Measurements from ENCODE around the gene CLPSL1.

CLPSL1 gene

GRCh38 chr6:35798706-35799105 lies 17.9 kb downstream of the CLPSL1 start:
- Histone ChIP-seq H3K27me3 (ENCODE audit: control insufficient read depth, insufficient read depth, low read length) (no peaks in the 10 kb centered on the region), H3K4me3 (ENCODE audit: low read depth, low read length) (no peak overlapping the region), H3K36me3 (ENCODE audit: control insufficient read depth, insufficient read depth, low read length) (no peaks in the 10 kb centered on the region), H3K9me3 (ENCODE audit: control insufficient read depth, insufficient read depth, low read depth, low read length) (no peaks in the 10 kb centered on the region), H3K4me1 (ENCODE audit: control insufficient read depth, insufficient read depth, low read length) (peaks cover 17% of the 10 kb centered on the region), H3K9ac (ENCODE audit: low read length) (no peak overlapping the region), H3K27ac (ENCODE audit: low read depth, low read length) (no peak overlapping the region)

DNA sequence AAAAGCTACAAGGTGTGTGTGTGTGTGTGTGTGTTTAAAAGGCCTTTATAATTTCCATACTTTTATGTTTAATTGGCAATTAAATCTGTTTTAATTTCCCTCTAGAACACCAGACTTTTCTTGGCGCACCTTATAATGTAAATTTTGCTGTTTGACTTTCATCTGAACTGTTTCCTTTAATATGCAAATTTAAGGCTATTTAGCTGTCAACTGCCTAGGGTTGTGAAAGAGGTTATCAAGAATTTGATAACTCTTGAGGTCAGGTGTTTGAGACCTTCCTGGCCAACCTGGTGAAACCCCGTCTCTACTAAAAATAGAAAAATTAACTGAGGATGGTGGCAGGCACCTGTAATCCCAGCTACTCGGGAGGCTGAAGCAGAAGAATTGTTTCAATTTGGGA lies 20.3 kb downstream of the CLPSL1 start:
- Histone ChIP-seq H3K4me3 (ENCODE audit: low read depth, low read length) (no peak overlapping the region), H3K9me3 (ENCODE audit: control insufficient read depth, insufficient read depth, low read depth, low read length) (no peaks in the 10 kb centered on the region), H3K27ac (ENCODE audit: low read depth, low read length) (no peak overlapping the region), H3K36me3 (ENCODE audit: control insufficient read depth, insufficient read depth, low read length) (no peaks in the 10 kb centered on the region), H3K4me1 (ENCODE audit: control insufficient read depth, insufficient read depth, low read length) (peaks cover 17% of the 10 kb centered on the region), H3K9ac (ENCODE audit: low read length) (no peak overlapping the region), H3K27me3 (ENCODE audit: control insufficient read depth, insufficient read depth, low read length) (peaks cover 6% of the 10 kb centered on the region; the same call in 1 of the 2 replicates)

DNA sequence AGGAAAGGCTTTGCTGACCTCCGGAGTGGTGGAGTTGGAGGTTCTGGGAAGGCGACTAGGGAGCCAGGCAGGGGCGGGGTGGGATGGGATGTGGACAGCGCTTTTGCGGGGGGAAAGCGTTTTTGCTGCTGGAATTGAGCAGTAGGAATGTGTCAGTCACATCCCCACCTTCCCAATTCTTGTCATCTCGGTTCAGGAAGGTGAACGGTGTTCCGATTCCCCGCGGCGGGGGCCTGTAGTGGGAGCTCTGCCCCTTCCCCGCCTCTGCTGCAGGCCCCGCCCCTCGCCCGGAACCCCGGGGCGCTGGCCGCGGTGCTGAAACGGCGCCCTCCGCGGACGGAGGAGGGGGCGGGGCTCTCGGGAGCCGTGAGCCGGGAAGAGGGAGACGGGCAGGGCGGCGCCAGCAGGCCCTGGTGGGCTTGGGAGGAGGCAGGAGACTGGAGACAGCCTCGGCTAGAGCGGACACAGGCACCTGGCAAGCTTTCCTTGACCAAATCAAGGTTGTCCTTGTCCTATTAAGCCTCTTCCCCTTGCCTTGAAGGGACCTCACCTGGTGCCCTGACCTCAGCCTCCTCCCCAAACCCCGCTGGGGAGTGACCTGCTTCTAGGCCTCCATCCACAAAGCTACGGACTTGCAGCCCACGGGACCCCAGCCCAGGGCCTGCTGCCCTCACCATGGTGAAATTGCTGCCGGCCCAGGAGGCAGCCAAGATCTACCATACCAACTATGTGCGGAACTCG lies 24.3 kb downstream of the CLPSL1 start, which contains the start of gene LHFPL5:
Gene LHFPL5 (plus strand): TSS at position 357 of the 741 bp plus-strand sequence. CDS start 319 bp downstream, at position 676.
- H3K27me3 ChIP-seq (ENCODE audit: control insufficient read depth, insufficient read depth, low read length): peaks cover 11% of the 10 kb centered on the region; the same call in 1 of the 2 replicates
- H3K36me3 ChIP-seq (ENCODE audit: control insufficient read depth, insufficient read depth, low read length): no peaks in the 10 kb centered on the region
- 0 out of 2 replicates have a peak, but pooled peaks cover 4% of the 10 kb centered on the region for H3K4me1 ChIP-seq (ENCODE audit: control insufficient read depth, insufficient read depth, low read length)
- no peak within 1 kb of the TSS for H3K9ac ChIP-seq (ENCODE audit: low read length)
- no peak within 1 kb of the TSS for H3K27ac ChIP-seq (ENCODE audit: low read depth, low read length)
- no peaks in the 10 kb centered on the region for H3K9me3 ChIP-seq (ENCODE audit: control insufficient read depth, insufficient read depth, low read depth, low read length)
- peak within 1 kb of the TSS; percentile 66 for H3K4me3 ChIP-seq (ENCODE audit: low read depth, low read length)

DNA sequence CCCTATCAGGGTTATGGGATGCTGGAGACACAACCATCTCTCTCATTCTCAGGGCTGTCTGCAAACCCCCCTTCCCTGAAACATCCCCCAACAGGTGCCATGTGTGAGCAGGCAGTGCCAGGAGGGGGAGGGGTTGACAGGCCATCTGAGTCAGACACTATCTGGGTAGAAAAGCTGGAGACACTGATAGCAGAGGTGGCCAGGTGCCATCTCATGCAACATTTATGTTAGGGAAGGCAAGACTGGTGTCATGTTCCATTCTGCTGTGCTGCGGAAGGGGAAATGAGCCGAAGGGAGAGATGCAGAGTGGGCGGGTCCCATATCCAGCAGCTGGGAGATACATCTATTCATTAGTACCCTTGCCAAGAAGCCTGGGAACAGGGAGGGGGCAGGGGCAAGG lies 27.9 kb downstream of the CLPSL1 start:
- Histone ChIP-seq H3K4me1 (ENCODE audit: control insufficient read depth, insufficient read depth, low read length) (0 out of 2 replicates have a peak, but pooled peaks cover 4% of the 10 kb centered on the region), H3K27ac (ENCODE audit: low read depth, low read length) (no peak overlapping the region), H3K9ac (ENCODE audit: low read length) (no peak overlapping the region), H3K36me3 (ENCODE audit: control insufficient read depth, insufficient read depth, low read length) (no peaks in the 10 kb centered on the region), H3K4me3 (ENCODE audit: low read depth, low read length) (no peak overlapping the region), H3K27me3 (ENCODE audit: control insufficient read depth, insufficient read depth, low read length) (peaks cover 11% of the 10 kb centered on the region; the same call in 1 of the 2 replicates), H3K9me3 (ENCODE audit: control insufficient read depth, insufficient read depth, low read depth, low read length) (no peaks in the 10 kb centered on the region)

DNA sequence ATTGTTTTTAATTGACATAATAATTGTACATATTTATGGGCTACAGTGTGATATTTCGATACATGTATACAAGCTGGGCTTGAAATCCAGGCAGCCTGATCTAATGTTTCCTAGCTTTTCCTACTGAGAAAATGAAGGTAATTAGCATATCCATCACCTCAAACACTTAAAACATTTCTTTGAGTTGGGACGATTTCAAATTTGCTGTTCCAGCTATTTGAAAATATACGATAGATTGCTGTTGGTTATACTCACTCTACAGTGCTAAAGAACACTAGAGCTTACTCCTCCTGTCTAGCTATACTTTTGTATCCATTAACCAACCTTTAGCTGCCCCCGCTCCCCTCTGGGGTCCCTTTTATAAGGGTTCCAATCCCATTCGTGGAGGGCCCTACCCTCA lies 29.0 kb downstream of the CLPSL1 start:
- no peaks in the 10 kb centered on the region for H3K9me3 ChIP-seq (ENCODE audit: control insufficient read depth, insufficient read depth, low read depth, low read length)
- H3K9ac ChIP-seq (ENCODE audit: low read length): no peak overlapping the region
- H3K4me3 ChIP-seq (ENCODE audit: low read depth, low read length): no peak overlapping the region
- no peak overlapping the region for H3K27ac ChIP-seq (ENCODE audit: low read depth, low read length)
- H3K4me1 ChIP-seq (ENCODE audit: control insufficient read depth, insufficient read depth, low read length): 0 out of 2 replicates have a peak, but pooled peaks cover 4% of the 10 kb centered on the region
- no peaks in the 10 kb centered on the region for H3K36me3 ChIP-seq (ENCODE audit: control insufficient read depth, insufficient read depth, low read length)
- peaks cover 11% of the 10 kb centered on the region; the same call in 1 of the 2 replicates for H3K27me3 ChIP-seq (ENCODE audit: control insufficient read depth, insufficient read depth, low read length)

GRCh38 chr6:35810971-35811698 lies 30.3 kb downstream of the CLPSL1 start:
- no peak overlapping the region for H3K27ac ChIP-seq (ENCODE audit: low read depth, low read length)

DNA sequence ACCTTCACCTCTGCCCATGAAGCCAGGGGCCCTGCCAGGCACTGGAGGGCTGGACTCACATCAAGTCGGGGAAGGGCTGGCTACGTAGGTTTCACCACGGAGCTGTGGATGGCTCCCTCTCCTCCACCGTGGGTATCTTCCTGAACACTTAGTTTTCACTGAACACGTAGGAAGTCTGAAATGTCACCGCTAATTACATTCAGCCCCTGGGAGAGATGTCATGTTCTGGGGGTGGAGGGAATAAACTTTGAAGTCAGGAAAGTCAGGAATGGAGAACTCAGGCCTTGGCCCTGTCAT lies 30.8 kb downstream of the CLPSL1 start:
- Histone ChIP-seq H3K27ac (ENCODE audit: low read depth, low read length) (no peak overlapping the region), H3K27me3 (ENCODE audit: control insufficient read depth, insufficient read depth, low read length) (no peaks in the 10 kb centered on the region), H3K9ac (ENCODE audit: low read length) (no peak overlapping the region), H3K4me3 (ENCODE audit: low read depth, low read length) (no peak overlapping the region), H3K4me1 (ENCODE audit: control insufficient read depth, insufficient read depth, low read length) (0 out of 2 replicates have a peak, but pooled peaks cover 4% of the 10 kb centered on the region), H3K36me3 (ENCODE audit: control insufficient read depth, insufficient read depth, low read length) (no peaks in the 10 kb centered on the region), H3K9me3 (ENCODE audit: control insufficient read depth, insufficient read depth, low read depth, low read length) (no peaks in the 10 kb centered on the region)

More at GRCh38 chr6:35810971-35811698, 30.3 kb downstream of the CLPSL1 start:
- Histone ChIP-seq H3K4me1 (ENCODE audit: control insufficient read depth, insufficient read depth, low read length) (0 out of 2 replicates have a peak, but pooled peaks cover 4% of the 10 kb centered on the region), H3K36me3 (ENCODE audit: control insufficient read depth, insufficient read depth, low read length) (no peaks in the 10 kb centered on the region), H3K9me3 (ENCODE audit: control insufficient read depth, insufficient read depth, low read depth, low read length) (no peaks in the 10 kb centered on the region), H3K9ac (ENCODE audit: low read length) (no peak overlapping the region), H3K27me3 (ENCODE audit: control insufficient read depth, insufficient read depth, low read length) (peaks cover 5% of the 10 kb centered on the region; the same call in 1 of the 2 replicates), H3K4me3 (ENCODE audit: low read depth, low read length) (no peak overlapping the region)

- Histone ChIP-seq H3K36me3 (ENCODE audit: control insufficient read depth, insufficient read depth, low read length) (no peaks in the 10 kb centered on the region), H3K27me3 (ENCODE audit: control insufficient read depth, insufficient read depth, low read length) (no peaks in the 10 kb centered on the region), H3K9ac (ENCODE audit: low read length) (no peak overlapping the region), H3K27ac (ENCODE audit: low read depth, low read length) (no peak overlapping the region), H3K4me3 (ENCODE audit: low read depth, low read length) (no peak overlapping the region), H3K4me1 (ENCODE audit: control insufficient read depth, insufficient read depth, low read length) (no peaks in the 10 kb centered on the region), H3K9me3 (ENCODE audit: control insufficient read depth, insufficient read depth, low read depth, low read length) (peaks cover 6% of the 10 kb centered on the region; the same call in 1 of the 2 replicates)
Observed at GRCh38 chr6:35817515-35817914, 36.7 kb downstream of the CLPSL1 start.

DNA sequence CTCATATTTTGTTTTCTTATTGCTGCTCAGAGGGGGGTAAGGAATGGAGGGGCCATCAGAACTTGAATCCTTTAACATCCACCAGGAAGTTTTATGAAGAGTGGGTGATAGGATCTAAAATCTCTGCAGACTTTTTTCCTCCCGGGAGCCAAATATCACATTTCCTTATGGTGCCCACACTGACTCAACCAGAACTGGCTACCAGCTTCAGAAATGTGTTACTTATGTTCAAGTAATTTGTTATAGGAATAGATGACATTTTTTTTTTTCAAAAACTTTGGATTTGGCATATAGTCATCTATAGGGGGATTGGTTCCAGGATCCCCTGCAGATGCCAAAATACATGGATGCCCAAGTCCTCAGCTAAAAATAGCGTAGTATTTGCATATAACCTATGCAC lies 42.8 kb downstream of the CLPSL1 start:
- H3K4me3 ChIP-seq (ENCODE audit: low read depth, low read length): no peak overlapping the region
- H3K27me3 ChIP-seq (ENCODE audit: control insufficient read depth, insufficient read depth, low read length): no peaks in the 10 kb centered on the region
- no peaks in the 10 kb centered on the region for H3K4me1 ChIP-seq (ENCODE audit: control insufficient read depth, insufficient read depth, low read length)
- no peak overlapping the region for H3K9ac ChIP-seq (ENCODE audit: low read length)
- H3K9me3 ChIP-seq (ENCODE audit: control insufficient read depth, insufficient read depth, low read depth, low read length): no peaks in the 10 kb centered on the region
- no peaks in the 10 kb centered on the region for H3K36me3 ChIP-seq (ENCODE audit: control insufficient read depth, insufficient read depth, low read length)
- H3K27ac ChIP-seq (ENCODE audit: low read depth, low read length): no peak overlapping the region

DNA sequence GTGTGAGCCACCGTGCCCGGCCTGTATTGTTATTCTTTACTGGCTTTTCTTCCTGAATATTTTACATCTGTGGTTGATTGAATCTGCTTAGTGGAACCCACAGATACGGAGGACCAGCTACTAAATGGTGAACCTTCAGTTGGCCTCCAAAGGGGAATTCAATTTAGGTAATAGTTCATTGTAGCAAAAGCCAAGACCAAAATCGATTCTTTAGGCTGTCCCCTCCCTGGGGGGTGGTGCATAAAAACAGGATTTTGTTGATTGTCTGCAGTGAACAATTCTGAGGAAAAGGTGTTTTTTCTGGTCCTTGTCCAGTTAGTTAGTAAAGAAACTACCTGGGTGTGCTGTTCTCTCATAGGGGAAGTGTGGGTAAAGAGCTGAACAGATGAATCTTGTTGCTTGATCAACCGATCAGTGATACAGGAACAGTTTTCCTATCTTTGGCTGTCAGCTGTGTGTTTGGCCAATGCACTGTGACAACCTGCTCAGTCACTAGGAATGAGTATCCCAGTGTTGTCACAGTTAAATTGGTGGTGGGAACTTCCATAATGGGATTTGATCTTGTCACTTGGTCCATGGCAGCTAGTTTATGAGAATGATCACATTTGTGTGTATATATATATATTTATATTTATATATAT lies 43.9 kb downstream of the CLPSL1 start:
- no peak overlapping the region for H3K27ac ChIP-seq (ENCODE audit: low read depth, low read length)
- H3K9me3 ChIP-seq (ENCODE audit: control insufficient read depth, insufficient read depth, low read depth, low read length): no peaks in the 10 kb centered on the region
- H3K9ac ChIP-seq (ENCODE audit: low read length): no peak overlapping the region
- H3K36me3 ChIP-seq (ENCODE audit: control insufficient read depth, insufficient read depth, low read length): no peaks in the 10 kb centered on the region
- no peaks in the 10 kb centered on the region for H3K4me1 ChIP-seq (ENCODE audit: control insufficient read depth, insufficient read depth, low read length)
- no peak overlapping the region for H3K4me3 ChIP-seq (ENCODE audit: low read depth, low read length)
- H3K27me3 ChIP-seq (ENCODE audit: control insufficient read depth, insufficient read depth, low read length): no peaks in the 10 kb centered on the region

- Histone ChIP-seq H3K9me3 (ENCODE audit: control insufficient read depth, insufficient read depth, low read depth, low read length) (no peaks in the 10 kb centered on the region), H3K36me3 (ENCODE audit: control insufficient read depth, insufficient read depth, low read length) (peaks cover 13% of the 10 kb centered on the region), H3K27ac (ENCODE audit: low read depth, low read length) (no peak overlapping the region), H3K4me1 (ENCODE audit: control insufficient read depth, insufficient read depth, low read length) (no peaks in the 10 kb centered on the region), H3K9ac (ENCODE audit: low read length) (no peak overlapping the region), H3K4me3 (ENCODE audit: low read depth, low read length) (no peak overlapping the region), H3K27me3 (ENCODE audit: control insufficient read depth, insufficient read depth, low read length) (no peaks in the 10 kb centered on the region)
Observed at GRCh38 chr6:35829306-35829705, 48.5 kb downstream of the CLPSL1 start.
